Adrenal gland (tissue), 5 donors: Measurements from ENCODE around the gene LRRC28.

Experiments used
- CTCF ChIP-seq, 6 experiments: fragments of 450-650 bp in 4 of 6; fragments of 200-600 bp in 2 of 6; sonication (generic) in 1 of 6; IDR thresholded peaks; 1 replicate in 5 of 6; 2 replicates in 1 of 6; pipeline versions ENCODE4 v1.5.1 to v1.8.0; 2016 to 2021; ENCODE audit warnings: antibody characterized with exemption in 6 of 6, mild to moderate bottlenecking in 2 of 6, moderate library complexity in 1 of 6
- POLR2A ChIP-seq, 2 donors: fragments of 450-650 bp; IDR thresholded peaks; one replicate each; pipeline ENCODE4 v1.6.1; 2017; ENCODE audit warnings: antibody characterized with exemption in 2 of 2, mild to moderate bottlenecking in 2 of 2, moderate library complexity in 1 of 2
- donor health status: DM: no; HTN: no; CAD: no.

GRCh38 chr15:99333981-99334380 lies 82.7 kb downstream of the LRRC28 start:
- no peak for TF ChIP-seq CTCF (IDR thresholded peaks at IDR 0.05)
- TF ChIP-seq POLR2A (IDR thresholded peaks at IDR 0.05): no peak
